ENCODE data around the gene SLC35F1. TPM values are rescaled to one million over a fixed set of nuclear protein-coding genes. Genes with fewer than 3 reads are reported as not detected.

SLC35F1 gene
- total RNA-seq, 1 experiment from 2014 or later: not detected

GRCh38 chr6:118307581-118307980 is 400.5 kb downstream of the SLC35F1 start:
- no TSS peak for BruUV-seq (replicated peaks)
- DNase-seq (ENCODE audit: unreplicated experiment): no peak
- intact Hi-C loops (cut with micrococcal nuclease): no loop called here
- no peaks in the 10 kb centered on the region for H3K27me3 Mint-ChIP-seq (ENCODE audit: insufficient read depth, unreplicated experiment)
- ChIA-PET CTCF (interaction anchor here (0.7 kb wide), 1 partner anchor 34 kb away, joined by 3 read pairs; no protein-coding TSS in a partner anchor), POLR2A (no interaction called here)
- no peaks in the 10 kb centered on the region for H3K4me1 Mint-ChIP-seq (ENCODE audit: insufficient read depth, unreplicated experiment)
- no peaks in the 10 kb centered on the region for H3K9me3 Mint-ChIP-seq (ENCODE audit: unreplicated experiment)
- H3K4me3 Mint-ChIP-seq (ENCODE audit: unreplicated experiment): no peak overlapping the region
- no peak overlapping the region for H3K27ac Mint-ChIP-seq (ENCODE audit: low read depth, unreplicated experiment)
- no peaks in the 10 kb centered on the region for H3K36me3 Mint-ChIP-seq (ENCODE audit: insufficient read depth, unreplicated experiment)
- TF ChIP-seq CTCF (IDR thresholded peaks at IDR 0.05; ENCODE audit: unreplicated experiment): no peak

- Mint-ChIP-seq H3K27me3 (ENCODE audit: insufficient read depth, unreplicated experiment) (no peaks in the 10 kb centered on the region), H3K9me3 (ENCODE audit: unreplicated experiment) (no peaks in the 10 kb centered on the region), H3K27ac (ENCODE audit: low read depth, unreplicated experiment) (no peak overlapping the region), H3K4me3 (ENCODE audit: unreplicated experiment) (no peak overlapping the region), H3K36me3 (ENCODE audit: insufficient read depth, unreplicated experiment) (no peaks in the 10 kb centered on the region), H3K4me1 (ENCODE audit: insufficient read depth, unreplicated experiment) (no peaks in the 10 kb centered on the region)
- CTCF ChIA-PET: interaction anchor here (0.5 to 0.9 kb wide), 3 partner anchors 8 to 42 kb away, joined by 3 to 4 read pairs (median 3); no protein-coding TSS in a partner anchor
- DNase-seq (ENCODE audit: unreplicated experiment): no peak
- POLR2A ChIA-PET: no interaction called here
- BruUV-seq (replicated peaks): no TSS peak
- intact Hi-C loops (cut with micrococcal nuclease): no loop called here
- no peak for TF ChIP-seq CTCF (IDR thresholded peaks at IDR 0.05; ENCODE audit: unreplicated experiment)
These were observed 402.5 kb downstream of the SLC35F1 start for GRCh38 chr6:118309337-118310093.

GRCh38 chr6:118313208-118313607 is 406.1 kb downstream of the SLC35F1 start:
- no TSS peak for BruUV-seq (replicated peaks)

GRCh38 chr6:118313762-118314161 is 406.7 kb downstream of the SLC35F1 start:
- ChIA-PET POLR2A (no interaction called here), CTCF (interaction anchor here (0.8 kb wide), 1 partner anchor 29 kb away, joined by 3 read pairs; no protein-coding TSS in a partner anchor)
- Mint-ChIP-seq H3K27ac (ENCODE audit: low read depth, unreplicated experiment) (no peak overlapping the region), H3K27me3 (ENCODE audit: insufficient read depth, unreplicated experiment) (no peaks in the 10 kb centered on the region), H3K36me3 (ENCODE audit: insufficient read depth, unreplicated experiment) (no peaks in the 10 kb centered on the region), H3K9me3 (ENCODE audit: unreplicated experiment) (no peaks in the 10 kb centered on the region), H3K4me1 (ENCODE audit: insufficient read depth, unreplicated experiment) (no peaks in the 10 kb centered on the region), H3K4me3 (ENCODE audit: unreplicated experiment) (no peak overlapping the region)
- no peak for TF ChIP-seq CTCF (IDR thresholded peaks at IDR 0.05; ENCODE audit: unreplicated experiment)
- no peak for DNase-seq (ENCODE audit: unreplicated experiment)
- BruUV-seq (replicated peaks): no TSS peak
- intact Hi-C loops (cut with micrococcal nuclease): no loop called here

More at GRCh38 chr6:118313208-118313607, 406.1 kb downstream of the SLC35F1 start:
- Mint-ChIP-seq H3K4me1 (ENCODE audit: insufficient read depth, unreplicated experiment) (no peaks in the 10 kb centered on the region), H3K27ac (ENCODE audit: low read depth, unreplicated experiment) (no peak overlapping the region), H3K9me3 (ENCODE audit: unreplicated experiment) (no peaks in the 10 kb centered on the region), H3K4me3 (ENCODE audit: unreplicated experiment) (no peak overlapping the region), H3K36me3 (ENCODE audit: insufficient read depth, unreplicated experiment) (no peaks in the 10 kb centered on the region), H3K27me3 (ENCODE audit: insufficient read depth, unreplicated experiment) (no peaks in the 10 kb centered on the region)
- no peak for TF ChIP-seq CTCF (IDR thresholded peaks at IDR 0.05; ENCODE audit: unreplicated experiment)
- POLR2A ChIA-PET: no interaction called here
- intact Hi-C loops (cut with micrococcal nuclease): no loop called here
- DNase-seq (ENCODE audit: unreplicated experiment): no peak
- CTCF ChIA-PET: no interaction called here
